ENCODE results near the gene KCNQ2.

The KCNQ2 gene

GRCh38 chr20:63359164-63359934, 113.1 kb downstream of the KCNQ2 start:
- DNase-seq = peak in 3 of 56 donors; percentile 17 to 28 (median 25)

- DNase-seq = peak in 17 of 56 donors; percentile 16 to 75 (median 43)
These were observed 114.2 kb downstream of the KCNQ2 start for GRCh38 chr20:63357921-63358905.

- no peak for DNase-seq
These were observed 115.2 kb downstream of the KCNQ2 start for GRCh38 chr20:63356931-63357879.

GRCh38 chr20:63356511-63356910, 115.9 kb downstream of the KCNQ2 start:
- DNase-seq = no peak

GRCh38 chr20:63355781-63356295, 116.6 kb downstream of the KCNQ2 start:
- DNase-seq = no peak

- DNase-seq = no peak
These were observed 117.7 kb downstream of the KCNQ2 start for GRCh38 chr20:63354636-63355350.

- DNase-seq = no peak
These were observed 119.6 kb downstream of the KCNQ2 start for GRCh38 chr20:63352811-63353221.

- peak in 44 of 56 donors; percentile 7 to 87 (median 50) for DNase-seq
These were observed 120.5 kb downstream of the KCNQ2 start for GRCh38 chr20:63351811-63352591.

- no peak for DNase-seq
These were observed 121.1 kb downstream of the KCNQ2 start for GRCh38 chr20:63351326-63351700.

GRCh38 chr20:63350597-63351325, 121.7 kb downstream of the KCNQ2 start:
- DNase-seq = no peak

All from amygdala (tissue), 56 donors.